ENCODE data around the gene INPP5B.

The INPP5B gene

GRCh38 chr1:37865348-37866120 lies 81.3 kb downstream of the INPP5B start:
- DNase-seq = no peak

DNA sequence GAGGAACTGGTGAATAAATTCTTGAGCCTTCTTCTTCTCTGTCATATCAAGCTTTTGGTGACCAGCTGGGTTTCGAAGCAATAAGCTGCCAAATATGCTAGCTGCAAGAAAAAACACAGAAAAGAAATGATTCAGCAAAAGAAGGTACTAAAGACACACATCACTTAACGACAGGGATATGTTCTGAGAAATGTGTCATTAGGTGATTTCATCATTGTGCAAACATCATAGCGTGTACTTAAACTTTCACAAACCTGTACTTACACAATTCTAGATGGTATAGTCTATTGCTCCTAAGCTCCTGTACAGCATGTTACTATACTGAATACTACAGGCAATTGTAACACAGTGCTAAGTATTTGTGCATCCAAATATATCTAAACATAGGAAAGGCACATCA lies 84.5 kb downstream of the INPP5B start:
- no peak for DNase-seq

- DNase-seq = no peak
Observed at GRCh38 chr1:37861151-37861550, 85.7 kb downstream of the INPP5B start.

DNA sequence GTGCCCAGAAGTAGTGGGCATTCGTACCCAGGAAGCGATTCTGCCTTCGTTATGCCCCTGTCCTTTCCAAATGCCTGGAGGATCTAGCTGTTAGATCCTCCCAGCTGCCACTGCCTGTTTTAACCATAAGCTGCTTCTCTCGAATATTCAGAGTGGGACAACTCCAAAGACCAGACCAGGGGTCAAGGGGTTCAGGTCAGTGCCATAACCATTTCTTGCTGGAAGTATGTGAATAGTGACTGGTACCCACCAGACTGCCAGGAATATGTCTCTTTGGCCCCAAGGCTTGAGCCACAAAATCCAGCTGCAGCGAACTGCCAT lies 86.5 kb downstream of the INPP5B start:
- DNase-seq = no peak

GRCh38 chr1:37859507-37860345 lies 87.1 kb downstream of the INPP5B start, which contains the start of gene MTF1:
TSS of gene MTF1 (minus strand) at chr1:37859592. CDS start at chr1:37857658, 1,934 bp downstream.
- peak; percentile 93 for DNase-seq

GRCh38 chr1:37858931-37859506 lies 87.8 kb downstream of the INPP5B start:
- no peak for DNase-seq

GRCh38 chr1:37854406-37854805 lies 92.4 kb downstream of the INPP5B start:
- no peak for DNase-seq

- DNase-seq = no peak
Observed at GRCh38 chr1:37853157-37853556, 93.7 kb downstream of the INPP5B start.

GRCh38 chr1:37851782-37852210 lies 95.1 kb downstream of the INPP5B start:
- no peak for DNase-seq

GRCh38 chr1:37851262-37851661 lies 95.6 kb downstream of the INPP5B start:
- DNase-seq = no peak

DNA sequence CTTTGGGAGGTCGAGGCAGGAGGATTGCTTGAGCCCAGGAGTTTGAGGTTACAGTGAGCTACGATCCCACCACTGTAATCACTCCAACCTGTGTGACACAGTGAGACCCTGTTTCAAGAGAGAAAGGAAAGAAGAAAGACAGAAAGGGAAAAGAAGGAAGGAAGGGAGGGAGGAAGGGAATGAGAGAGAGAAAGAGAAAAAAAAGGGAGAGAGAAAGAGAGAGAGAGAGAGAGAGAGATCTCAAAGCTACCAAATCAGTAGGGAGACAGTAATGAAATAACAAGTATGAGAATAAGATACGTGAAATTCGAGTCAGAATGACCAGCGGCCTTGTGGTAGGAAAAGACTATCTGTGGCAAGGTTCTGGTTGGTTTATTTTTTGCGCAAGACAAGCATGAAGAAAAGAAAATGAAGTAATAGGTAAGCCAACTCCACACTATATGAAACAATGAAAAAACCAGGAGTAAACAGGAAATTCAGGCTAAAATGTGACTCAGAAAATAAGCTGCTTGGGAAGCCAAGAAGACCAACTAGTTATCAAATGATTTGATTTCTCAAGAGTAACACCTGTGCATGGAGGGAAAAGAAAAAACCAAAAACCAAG lies 96.4 kb downstream of the INPP5B start:
- DNase-seq = no peak

DNA sequence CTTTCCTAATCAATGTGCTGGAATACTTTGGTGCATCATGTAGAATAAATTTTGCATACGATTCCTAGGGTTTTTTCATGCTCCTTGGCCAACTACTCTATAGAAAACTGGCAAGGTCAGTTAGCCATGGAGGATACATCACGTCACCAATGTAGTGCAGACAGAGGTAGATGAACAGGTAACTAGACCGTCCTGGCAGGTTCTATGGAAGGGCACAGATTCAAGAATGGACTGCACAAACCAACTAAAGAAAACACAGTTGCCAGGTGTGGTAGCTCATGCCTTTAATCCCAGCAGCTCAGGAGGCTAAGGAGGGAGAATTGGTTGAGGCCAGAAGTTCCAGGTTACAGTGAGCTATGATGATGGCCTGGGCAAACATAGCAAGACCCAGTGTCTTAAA lies 97.4 kb downstream of the INPP5B start:
- DNase-seq = no peak

- DNase-seq = no peak
Observed at GRCh38 chr1:37846647-37847339, 100.1 kb downstream of the INPP5B start.

GRCh38 chr1:37845786-37846185 lies 101.1 kb downstream of the INPP5B start:
- DNase-seq = no peak

- no peak for DNase-seq
Observed at GRCh38 chr1:37845049-37845646, 101.7 kb downstream of the INPP5B start.

DNA sequence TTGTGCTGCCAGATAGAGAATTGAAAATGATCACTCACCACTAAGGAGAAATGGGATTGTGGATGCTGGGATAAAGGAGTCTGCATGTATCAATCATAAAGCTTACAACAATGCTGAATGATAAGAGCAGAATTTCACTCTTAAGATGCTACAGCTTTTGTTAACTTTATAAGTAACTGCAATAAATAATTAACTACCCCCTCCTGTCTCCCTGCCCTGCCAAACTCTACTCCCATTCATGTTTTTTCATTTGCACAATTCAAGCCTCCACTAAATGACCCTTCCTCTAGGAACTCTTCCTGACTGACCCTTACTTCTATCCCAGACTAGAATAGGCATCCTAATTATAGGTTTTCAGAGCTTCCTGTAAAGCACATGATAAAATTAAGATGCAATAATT lies 102.3 kb downstream of the INPP5B start:
- DNase-seq = no peak

DNA sequence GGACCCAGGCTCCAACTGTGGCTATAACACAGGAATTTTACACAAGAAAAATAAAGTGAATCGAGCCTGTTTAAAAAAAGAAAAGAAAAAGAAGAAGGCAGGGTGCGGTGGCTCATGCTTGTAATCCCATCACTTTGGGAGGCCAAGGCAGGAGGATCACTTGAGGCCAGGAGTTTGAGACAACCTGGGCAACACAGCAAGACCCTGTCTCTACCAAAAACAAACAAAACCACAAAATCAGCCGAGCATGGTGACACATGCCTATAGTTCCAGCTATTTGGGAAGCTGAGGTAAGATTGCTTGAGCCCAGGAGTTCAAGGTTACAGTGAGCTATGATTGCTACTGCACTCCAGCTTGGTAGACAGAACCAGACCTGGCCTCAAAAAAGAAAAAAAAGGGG lies 105.2 kb downstream of the INPP5B start:
- DNase-seq = no peak

- DNase-seq = no peak
Observed at GRCh38 chr1:37840711-37841110, 106.1 kb downstream of the INPP5B start.

DNA sequence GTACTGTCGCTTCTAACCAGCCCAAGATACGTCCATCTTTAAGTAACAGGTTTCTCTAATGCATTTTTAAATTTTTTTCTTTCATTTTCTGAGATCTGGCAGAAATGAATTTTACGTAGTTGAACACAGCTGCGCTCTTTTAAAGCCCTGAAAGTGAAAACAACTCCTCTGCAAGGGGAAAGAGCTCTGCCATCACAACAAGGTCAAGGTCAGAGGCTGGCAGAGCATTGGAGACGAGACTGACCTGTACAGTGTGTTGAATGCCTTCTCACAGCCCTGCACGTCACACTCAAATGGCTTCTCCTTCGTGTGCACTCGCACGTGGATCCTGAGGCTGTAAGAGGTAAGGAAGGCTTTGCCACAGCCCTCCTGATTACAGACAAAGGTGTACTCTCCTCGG lies 107.2 kb downstream of the INPP5B start:
- DNase-seq = no peak

DNA sequence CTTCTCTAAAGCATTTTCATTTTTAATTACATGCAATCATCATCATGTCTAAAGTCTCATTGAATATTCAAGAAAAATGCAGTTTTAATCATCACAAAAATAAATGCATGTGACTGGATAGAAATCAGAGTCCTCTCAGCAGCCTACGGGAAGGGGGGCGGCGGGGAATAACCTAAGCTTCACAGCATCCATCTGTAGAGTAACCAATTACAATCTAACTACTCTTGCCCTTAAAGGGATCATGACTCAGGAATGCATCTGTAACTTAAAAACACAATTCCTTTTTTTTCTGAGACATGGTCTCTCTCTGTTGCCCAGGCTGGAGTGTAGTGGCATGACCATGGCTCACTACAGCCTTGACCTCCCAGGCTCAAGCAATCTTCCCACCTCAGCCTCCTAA lies 110.1 kb downstream of the INPP5B start:
- DNase-seq = no peak

DNA sequence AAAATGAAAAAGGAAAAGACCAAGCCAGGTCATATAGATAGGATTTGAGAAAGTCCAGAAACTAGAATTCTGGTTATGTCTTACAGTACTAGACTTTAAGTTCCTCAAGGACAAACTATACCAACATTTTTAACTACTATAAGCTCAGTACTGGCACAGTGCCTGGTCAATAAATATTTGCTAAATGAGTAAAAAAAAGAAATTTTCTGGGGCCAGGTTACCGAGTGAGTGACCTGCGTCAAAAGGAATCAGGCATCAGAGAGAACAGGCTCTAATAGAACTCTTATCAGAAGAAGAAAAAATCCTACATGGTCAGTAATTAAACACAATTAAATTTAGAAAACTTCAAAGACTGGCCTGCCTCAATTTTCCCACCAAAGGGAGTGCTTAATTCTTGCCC lies 115.0 kb downstream of the INPP5B start:
- no peak for DNase-seq

DNA sequence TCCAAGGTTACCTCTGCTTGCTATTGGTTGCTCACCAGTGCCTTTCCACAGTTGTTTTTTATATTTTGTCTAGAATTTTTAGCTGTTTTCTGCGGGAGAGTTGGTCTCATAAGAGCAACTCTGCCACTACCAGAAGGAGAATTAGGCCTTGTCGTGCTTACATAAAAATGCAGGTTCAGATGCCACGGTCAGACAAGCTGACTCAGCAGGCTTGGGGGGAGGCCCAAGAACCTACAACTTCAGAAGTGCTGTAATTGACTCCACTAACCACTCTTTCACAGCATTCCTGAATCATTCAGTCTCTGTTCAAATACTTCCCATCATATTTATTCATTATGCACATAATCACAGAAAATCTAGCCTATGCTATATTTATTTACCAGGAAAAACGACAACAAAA lies 115.7 kb downstream of the INPP5B start:
- no peak for DNase-seq

All from activated CD4-positive, CD25-positive, alpha-beta regulatory T cell treated with anti-CD3 and anti-CD28 coated beads, Interleukin-2, amount 50 U/mL, for 72 hours (primary cell).